ENCODE results near the gene COL4A1. TPM values are rescaled to one million over a fixed set of nuclear protein-coding genes. Genes with fewer than 3 reads are reported as not detected.
A peak's percentile ranks its signal among the peaks of the same experiment; 100 is the strongest.

The COL4A1 gene
- total RNA-seq, 4 donors from 2014 or later = 278 to 618 (median 440) TPM

DNA sequence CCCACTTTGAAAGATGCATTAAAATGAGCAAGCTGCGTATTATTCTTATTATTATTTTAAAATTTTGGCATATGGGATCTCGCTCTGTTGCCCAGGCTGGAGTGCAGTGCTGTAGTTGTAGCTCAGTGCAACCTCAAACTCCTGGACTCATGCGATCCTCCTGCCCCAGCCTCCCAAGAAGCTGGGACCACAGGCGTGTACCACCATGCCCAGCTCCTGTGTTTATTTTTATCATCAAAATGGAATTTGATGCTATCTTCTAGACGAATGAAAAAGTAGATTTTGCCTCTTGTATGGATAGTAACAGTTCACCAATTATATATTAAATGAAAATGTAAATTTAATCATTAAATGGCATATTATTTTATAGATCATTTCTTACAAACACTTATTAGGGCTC is 43.6 kb downstream of the COL4A1 start:
- TF ChIP-seq EP300 (IDR thresholded peaks at IDR 0.05) (no peak), POLR2AphosphoS5 (IDR thresholded peaks at IDR 0.05) (no peak), CTCF (IDR thresholded peaks at IDR 0.05) (no peak), POLR2A (IDR thresholded peaks at IDR 0.05) (no peak)
- ATAC-seq = no peak
- WGBS, 2 donors (ENCODE audit: low coverage in 1 of 2) = 58 to 61% methylated on average over 5 of the region's 5 CpGs
- peaks cover 0 to 5% of the 10 kb centered on the region in 2 donors for H3K36me3 ChIP-seq
- no peak overlapping the region for H3K4me3 ChIP-seq
- no peaks in the 10 kb centered on the region for H3K9me3 ChIP-seq
- no peaks in the 10 kb centered on the region for H3K27me3 ChIP-seq
- H3K4me1 ChIP-seq = peaks cover 14 to 97% (median 46%) of the 10 kb centered on the region in 3 donors
- H3K27ac ChIP-seq = peak overlapping the region in 3 of 4 donors; percentile 73 to 84 (median 73)

DNA sequence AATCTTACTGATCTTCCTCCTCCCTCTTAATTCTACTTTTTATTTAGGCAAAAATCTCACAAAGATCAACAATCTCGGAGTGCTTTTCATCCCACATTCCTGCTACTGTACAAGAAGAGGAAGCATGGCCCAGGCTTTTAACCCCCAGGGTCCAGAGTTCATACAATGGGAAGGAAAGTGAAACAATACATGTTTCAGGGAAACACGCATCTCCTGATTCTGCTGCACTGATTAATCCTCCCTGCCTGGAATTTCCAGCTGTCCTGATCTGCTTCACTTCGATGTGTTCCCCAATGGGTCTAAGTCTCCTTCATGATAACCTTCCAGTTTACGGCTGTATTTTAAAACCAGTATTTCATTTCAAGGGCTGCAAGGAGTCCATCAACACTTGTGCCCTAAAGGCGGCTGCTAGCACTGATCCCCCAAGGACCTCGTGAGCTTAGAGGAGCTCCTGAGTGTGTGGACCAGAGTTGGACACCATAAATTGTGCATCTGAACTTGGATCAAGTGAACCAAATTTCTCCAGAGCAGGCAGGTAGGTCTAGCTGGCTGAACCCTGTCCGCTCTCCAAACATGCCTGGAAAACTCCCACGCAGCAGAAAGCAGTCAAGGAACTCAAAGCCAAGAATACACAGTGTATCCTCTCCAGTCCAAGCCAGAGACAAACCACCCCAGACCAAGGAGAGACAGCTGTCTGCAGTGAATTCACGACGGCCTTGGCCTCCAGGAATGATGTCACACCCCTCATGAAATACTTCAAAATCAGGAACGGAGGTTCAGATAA is 44.3 kb downstream of the COL4A1 start:
- no peak for TF ChIP-seq CTCF (IDR thresholded peaks at IDR 0.05)
- no peak for TF ChIP-seq POLR2A (IDR thresholded peaks at IDR 0.05)
- TF ChIP-seq POLR2AphosphoS5 (IDR thresholded peaks at IDR 0.05) = no peak
- no peak for TF ChIP-seq EP300 (IDR thresholded peaks at IDR 0.05)
- H3K27me3 ChIP-seq = no peaks in the 10 kb centered on the region
- no peak overlapping the region for H3K4me3 ChIP-seq
- ATAC-seq = peak; percentile 14
- peaks cover 0 to 5% of the 10 kb centered on the region in 2 donors for H3K36me3 ChIP-seq
- peak overlapping the region; percentile 6 to 84 (median 73) for H3K27ac ChIP-seq
- H3K4me1 ChIP-seq = peaks cover 14 to 90% (median 42%) of the 10 kb centered on the region in 3 donors
- 3 to 12% methylated on average over 5 to 7 of the region's 11 CpGs for WGBS, 2 donors (ENCODE audit: low coverage in 1 of 2)
- no peaks in the 10 kb centered on the region for H3K9me3 ChIP-seq

- Histone ChIP-seq H3K4me3 (no peak overlapping the region), H3K27me3 (no peaks in the 10 kb centered on the region), H3K27ac (peak overlapping the region in 3 of 4 donors; percentile 73 to 84 (median 73)), H3K4me1 (peaks cover 17 to 90% (median 47%) of the 10 kb centered on the region in 3 donors), H3K36me3 (peaks cover 0 to 5% of the 10 kb centered on the region in 2 donors), H3K9me3 (no peaks in the 10 kb centered on the region)
- TF ChIP-seq EP300 (IDR thresholded peaks at IDR 0.05) (no peak), POLR2AphosphoS5 (IDR thresholded peaks at IDR 0.05) (no peak), POLR2A (IDR thresholded peaks at IDR 0.05) (no peak), CTCF (IDR thresholded peaks at IDR 0.05) (no peak)
- 50 to 72% methylated on average over 2 to 10 of the region's 11 CpGs for WGBS, 2 donors (ENCODE audit: low coverage in 1 of 2)
- ATAC-seq = no peak
Observed at GRCh38 chr13:110262082-110262436, 44.9 kb downstream of the COL4A1 start.

- H3K9me3 ChIP-seq = no peaks in the 10 kb centered on the region
- H3K4me3 ChIP-seq = no peak overlapping the region
- no peak for TF ChIP-seq EP300 (IDR thresholded peaks at IDR 0.05)
- no peak for TF ChIP-seq CTCF (IDR thresholded peaks at IDR 0.05)
- TF ChIP-seq POLR2A (IDR thresholded peaks at IDR 0.05) = no peak
- no peak for TF ChIP-seq POLR2AphosphoS5 (IDR thresholded peaks at IDR 0.05)
- H3K4me1 ChIP-seq = peaks cover 21 to 90% (median 52%) of the 10 kb centered on the region in 3 donors
- peaks cover 0 to 5% of the 10 kb centered on the region in 2 donors for H3K36me3 ChIP-seq
- H3K27me3 ChIP-seq = no peaks in the 10 kb centered on the region
- 77% methylated on average over 3 of the region's 19 CpGs; no CpG with 5 or more reads in 1 of the 2 donors for WGBS, 2 donors (ENCODE audit: low coverage in 1 of 2)
- no peak for ATAC-seq
- peak overlapping the region; percentile 4 to 84 (median 73) for H3K27ac ChIP-seq
Observed at GRCh38 chr13:110261166-110262081, 45.5 kb downstream of the COL4A1 start.

All from gastroesophageal sphincter (tissue), 4 donors.